Skeletal muscle cell (primary cell): ENCODE measurements around the gene ADAM17.
"Not testable (repeated sequence)": the region's sequence is repeated elsewhere in the genome, so short reads cannot be mapped to it uniquely, and the experiment has no call there.

Experiments used
- DNase-seq: peaks from one replicate; pipeline ENCODE4 v3.0.0-alpha.2; 2010; ENCODE audit warnings: low read depth
- H3K4me3 ChIP-seq: 2 replicates; pipeline ENCODE4 v1.5.1; 2011; ENCODE audit warnings: low read depth, mild to moderate bottlenecking, control low read depth, low read length, moderate library complexity

Gene ADAM17

DNA sequence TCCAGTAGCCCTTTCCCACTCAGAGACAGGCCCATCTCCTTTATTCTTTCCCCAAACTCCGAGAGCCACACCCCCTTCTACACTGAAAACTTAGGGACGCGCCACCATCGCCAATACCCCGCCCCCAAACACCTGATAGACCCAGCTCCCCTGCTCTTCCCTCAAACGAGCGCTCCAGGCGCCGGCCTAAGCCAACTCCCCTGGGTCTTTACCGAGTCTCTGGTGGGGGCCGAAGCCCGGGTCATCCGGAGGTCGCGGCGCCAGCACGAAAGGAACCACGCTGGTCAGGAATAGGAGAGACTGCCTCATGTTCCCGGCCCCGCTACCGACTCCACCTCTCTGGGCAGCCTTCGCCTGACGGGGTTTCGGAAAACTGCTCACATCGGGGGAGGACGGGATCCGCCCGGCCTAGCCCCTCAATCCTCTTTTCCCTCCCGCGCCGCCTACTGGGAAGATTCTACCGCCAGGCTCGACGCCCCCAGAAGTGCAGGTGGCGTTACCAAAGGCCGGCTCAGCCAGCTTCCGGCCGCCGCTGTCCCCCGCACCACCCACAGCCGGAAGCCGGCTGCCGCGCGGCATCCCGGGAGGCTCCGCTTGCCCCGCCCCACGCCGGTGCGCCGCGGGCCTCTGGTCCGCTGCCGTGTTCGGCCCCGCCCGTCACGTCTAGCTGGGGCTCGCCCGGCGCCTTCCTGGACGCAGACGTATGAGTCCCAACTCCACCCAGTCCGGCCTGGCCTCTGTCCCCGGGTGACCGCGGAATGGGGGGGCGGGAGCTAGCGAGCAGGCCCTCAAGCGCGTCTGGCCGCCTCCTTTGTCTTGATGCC lies at the start of gene ADAM17:
Gene ADAM17, minus strand, starts transcription at position 534 of the 824 bp plus-strand sequence. Its CDS starts 225 bp downstream, at position 309.
- DNase-seq = peak; percentile 90
- H3K4me3 ChIP-seq = peak within 1 kb of the TSS; percentile 97

DNA sequence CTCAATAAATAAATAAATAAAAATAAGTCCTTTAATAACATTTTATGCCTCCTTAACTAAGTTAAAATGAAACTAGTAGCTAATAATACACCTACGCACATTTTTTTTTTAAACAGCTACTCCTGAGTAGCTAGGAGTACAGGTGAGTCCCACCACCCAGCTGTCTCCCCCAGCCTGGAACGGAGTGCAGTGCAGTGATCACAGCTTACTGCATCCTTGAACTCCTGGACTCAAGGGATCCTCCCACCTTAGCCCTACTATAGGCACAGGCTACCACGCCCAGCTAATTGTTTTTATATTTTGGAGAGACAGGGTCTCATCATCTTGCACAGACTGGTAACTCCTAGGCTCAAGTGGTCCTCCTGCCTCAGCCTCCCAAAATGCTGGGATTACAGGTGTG lies 46.8 kb upstream of the ADAM17 start:
- H3K4me3 ChIP-seq = no peak overlapping the region
- no peak for DNase-seq

DNA sequence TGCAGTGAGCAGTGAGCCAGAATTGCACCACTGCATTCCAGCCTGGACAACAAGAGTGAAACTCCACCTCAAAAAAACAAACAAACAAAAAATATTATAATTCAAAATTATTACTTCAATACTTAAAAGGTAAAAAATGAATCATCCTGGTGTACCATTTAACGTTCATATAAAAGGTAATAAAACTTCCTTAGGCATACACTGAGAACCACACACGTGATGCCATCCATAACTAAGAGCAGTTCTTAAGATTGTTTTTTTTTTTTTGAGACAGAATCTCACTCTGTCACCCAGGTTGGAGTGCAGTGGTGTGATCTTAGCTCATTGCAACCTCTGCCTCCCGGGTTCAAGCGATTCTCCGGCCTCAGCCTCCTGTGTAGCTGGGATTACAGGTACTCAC lies 45.8 kb upstream of the ADAM17 start:
- no peak for DNase-seq
- no peak overlapping the region for H3K4me3 ChIP-seq

DNA sequence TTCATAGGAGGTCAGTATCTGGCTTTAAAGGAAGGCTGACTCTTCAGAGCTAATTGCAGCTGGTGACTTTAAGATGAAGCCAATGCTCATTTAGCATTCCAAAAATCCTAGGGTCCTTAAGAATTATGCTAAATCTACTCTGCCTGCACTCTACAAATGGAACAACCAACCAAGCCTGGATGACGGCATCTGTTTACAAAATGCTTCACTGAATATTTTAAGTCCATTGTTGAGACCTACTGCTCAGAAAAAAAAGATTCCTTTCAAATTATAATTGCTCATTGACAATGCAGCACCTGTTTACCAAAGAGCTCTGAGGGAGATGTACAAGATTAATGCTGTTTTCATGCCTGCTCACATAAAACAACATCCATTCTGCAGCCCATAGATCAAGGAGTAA lies 43.8 kb upstream of the ADAM17 start:
- no peak for DNase-seq
- no peak overlapping the region for H3K4me3 ChIP-seq

DNA sequence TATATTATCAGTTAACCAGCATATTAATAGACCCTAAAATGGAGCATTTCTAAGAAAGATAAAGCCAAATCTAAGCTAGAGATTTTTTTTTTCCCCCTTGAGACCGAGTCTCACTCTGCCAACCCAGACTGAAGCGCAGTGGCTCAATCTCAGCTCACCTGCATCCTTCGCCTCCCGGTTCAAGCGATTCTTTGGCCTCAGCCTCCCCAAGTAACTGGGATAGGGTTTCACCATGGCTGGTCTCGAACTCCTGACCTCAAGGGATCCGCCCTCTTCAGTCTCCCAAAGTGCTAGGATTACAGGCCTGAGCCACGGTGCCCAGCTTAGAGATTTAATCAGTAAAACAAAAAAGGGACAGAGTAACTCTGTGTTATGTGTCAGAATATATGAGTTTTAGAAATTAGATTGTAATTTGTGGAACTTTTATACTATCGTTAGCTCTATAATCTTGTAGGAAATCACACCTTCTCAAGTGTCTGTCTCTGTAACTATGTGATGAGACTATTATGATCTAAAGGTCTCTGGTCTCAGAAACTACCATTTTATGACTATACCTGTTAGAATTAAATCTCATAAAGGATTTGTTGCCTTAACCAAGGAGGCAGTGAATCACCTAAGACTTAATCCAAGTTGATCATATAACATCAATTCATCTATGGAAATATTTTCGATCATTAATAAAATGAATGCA lies 41.1 kb upstream of the ADAM17 start:
- DNase-seq = no peak
- H3K4me3 ChIP-seq = no peak overlapping the region

DNA sequence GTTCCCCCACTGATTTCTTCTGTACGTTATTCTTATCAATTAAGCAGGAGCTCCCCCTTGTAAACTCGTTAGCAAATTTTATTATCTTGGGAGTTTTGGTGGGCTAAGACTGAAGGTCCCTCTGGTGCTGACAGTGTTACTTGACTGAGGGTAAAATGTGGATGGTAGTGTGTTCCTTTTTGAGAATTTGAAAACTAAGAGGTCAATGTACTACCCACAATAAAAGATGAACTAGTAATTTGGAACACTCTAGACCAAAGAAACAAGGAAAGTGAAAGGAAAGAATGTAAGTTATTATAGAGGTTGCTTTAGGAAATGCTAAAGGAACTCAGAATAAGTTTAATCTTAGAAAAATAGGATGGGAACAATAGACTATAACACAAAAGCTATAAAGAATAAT lies 40.1 kb upstream of the ADAM17 start:
- H3K4me3 ChIP-seq = no peak overlapping the region
- DNase-seq = no peak

DNA sequence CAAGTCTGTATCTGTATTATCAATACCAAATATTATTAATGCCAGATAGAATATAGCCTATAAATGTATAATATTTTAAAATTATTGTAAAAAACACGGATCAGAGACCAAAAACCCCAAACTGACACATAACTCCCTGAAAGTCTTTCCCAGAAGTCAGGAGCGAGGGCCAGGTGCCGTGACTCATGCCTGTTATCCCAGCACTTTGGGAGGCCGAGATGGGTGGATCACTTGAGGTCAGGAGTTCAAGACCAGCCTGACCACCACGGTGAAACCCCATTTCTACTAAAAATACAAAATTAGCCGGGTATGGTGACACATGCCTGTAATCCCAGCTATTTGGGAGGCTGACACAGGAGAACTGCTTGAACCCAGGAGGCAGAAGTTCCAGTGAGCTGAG lies 39.6 kb upstream of the ADAM17 start:
- not testable (repeated sequence) for DNase-seq, H3K4me3 ChIP-seq

DNA sequence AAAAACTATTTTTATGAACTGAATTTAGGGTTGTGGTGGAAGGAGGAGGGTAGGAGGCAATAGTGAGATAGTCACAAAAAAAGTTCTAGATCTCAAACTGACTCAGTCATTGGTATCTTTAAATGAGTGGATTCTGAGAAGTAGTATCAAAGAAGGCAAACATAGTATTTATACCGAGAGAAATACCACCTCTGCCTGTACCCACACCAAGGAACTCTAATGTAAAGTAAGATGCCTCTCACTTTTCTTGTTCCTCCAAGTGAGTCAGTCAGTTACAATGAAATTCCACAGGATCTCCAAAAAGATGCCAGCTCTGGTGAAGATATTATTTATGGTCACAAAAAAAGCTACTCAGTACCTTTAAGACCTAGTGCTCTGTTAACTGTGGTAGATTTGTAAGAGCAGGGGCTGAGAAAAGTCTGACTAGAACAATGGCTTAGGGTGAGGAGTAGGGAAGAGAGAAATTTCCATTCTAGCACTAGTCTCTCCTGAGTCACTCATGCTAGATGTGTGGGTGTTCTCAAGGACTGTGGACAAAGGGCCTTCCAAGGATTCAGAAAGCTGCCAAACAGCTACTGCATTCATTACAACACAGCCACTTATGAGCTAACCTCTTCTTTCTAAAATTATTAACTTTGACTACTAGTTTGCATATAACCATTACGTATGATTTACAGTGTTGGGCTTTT lies 38.9 kb upstream of the ADAM17 start:
- peak; percentile 82 for DNase-seq
- no peak overlapping the region for H3K4me3 ChIP-seq

DNA sequence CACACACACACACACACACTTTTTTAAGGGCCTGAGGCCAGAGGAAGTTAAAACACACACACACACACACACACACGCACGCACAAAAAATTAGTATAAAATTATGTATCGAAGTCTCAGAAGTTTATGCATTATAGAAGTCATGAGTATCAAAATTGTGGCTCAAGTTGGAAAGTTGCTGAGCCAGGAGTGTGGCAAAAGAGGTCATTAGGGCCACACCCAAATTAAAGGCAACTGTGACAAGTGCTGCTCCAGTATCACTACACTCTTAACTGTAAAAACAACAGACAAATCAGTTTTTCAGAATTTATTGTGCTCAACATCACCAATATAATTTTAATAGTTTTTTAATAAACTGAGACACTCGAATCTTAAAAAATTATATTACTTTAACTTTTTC lies 38.3 kb upstream of the ADAM17 start:
- H3K4me3 ChIP-seq = no peak overlapping the region
- no peak for DNase-seq

DNA sequence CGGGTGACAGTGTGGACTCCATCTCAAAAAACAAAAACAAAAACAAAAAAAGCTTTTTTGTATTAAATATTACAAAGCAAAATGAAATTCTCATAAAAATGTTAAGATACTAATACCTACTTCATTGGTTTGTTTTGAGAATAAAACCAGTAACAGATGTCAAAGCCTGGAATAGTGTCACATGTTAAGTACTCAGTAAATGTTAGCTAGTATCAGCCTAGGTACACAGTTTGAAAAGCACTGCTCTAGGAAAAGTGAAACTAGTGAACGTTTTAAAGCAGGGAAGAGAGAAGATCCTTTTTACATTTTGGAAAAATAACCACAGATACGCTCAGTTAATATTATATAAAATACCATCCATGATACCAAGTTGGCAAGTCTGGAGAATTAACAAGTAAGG lies 37.1 kb upstream of the ADAM17 start:
- H3K4me3 ChIP-seq = no peak overlapping the region
- DNase-seq = no peak

DNA sequence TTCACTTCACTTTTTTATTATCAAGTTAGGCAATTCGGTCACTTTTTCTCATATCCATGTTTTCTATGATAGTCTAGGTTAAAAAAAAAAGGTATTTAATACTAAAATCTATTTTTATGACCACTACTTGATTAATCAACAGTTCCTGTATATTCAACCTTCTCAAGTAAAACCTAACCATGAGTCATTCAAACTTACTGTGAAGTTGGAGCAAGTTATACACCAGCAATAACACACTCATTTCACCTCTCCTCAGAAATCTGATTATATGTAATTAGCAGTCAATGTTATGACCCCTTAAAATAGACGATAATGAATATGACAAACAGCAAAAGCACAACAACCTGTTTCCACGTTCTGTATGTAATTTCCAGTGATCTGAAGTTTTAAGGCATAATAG lies 35.0 kb upstream of the ADAM17 start:
- no peak overlapping the region for H3K4me3 ChIP-seq
- no peak for DNase-seq

DNA sequence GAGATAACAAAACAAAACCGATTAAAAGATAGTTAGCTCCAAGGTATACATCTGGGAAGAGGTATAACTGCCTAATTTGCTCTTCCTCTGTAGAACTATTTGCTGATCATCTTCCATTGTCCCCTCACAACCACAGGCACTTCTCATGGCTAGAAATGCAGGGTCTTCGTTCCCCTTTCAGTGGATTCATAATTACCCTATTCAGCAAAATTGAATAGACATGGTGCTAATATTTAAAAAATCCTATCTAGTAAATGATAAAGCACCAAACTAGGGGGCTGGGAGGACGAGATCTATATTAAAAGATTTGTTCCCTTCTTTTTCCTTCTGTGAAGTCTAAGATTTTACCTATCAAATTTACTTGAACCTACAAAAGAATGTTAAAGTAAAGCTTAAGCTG lies 30.8 kb upstream of the ADAM17 start:
- no peak overlapping the region for H3K4me3 ChIP-seq
- DNase-seq = no peak

DNA sequence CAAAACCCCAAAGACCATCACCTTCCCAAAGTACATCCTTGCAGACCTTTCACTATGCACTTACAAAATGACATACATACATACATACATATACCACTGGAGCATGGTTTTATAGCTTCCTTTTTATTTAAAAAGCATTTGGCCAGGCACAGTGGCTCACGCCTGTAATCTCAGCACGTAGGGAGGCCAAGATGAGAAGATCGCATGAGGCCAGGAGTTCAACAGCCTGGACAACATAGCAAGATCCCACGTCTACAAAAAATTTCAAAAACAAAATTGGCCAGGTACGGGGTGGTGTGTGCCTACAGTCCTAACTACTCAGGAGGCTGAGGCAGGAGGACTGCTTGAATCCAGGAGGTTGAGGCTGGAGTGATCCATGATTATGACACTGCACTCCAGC lies 29.9 kb upstream of the ADAM17 start:
- no peak overlapping the region for H3K4me3 ChIP-seq
- no peak for DNase-seq

DNA sequence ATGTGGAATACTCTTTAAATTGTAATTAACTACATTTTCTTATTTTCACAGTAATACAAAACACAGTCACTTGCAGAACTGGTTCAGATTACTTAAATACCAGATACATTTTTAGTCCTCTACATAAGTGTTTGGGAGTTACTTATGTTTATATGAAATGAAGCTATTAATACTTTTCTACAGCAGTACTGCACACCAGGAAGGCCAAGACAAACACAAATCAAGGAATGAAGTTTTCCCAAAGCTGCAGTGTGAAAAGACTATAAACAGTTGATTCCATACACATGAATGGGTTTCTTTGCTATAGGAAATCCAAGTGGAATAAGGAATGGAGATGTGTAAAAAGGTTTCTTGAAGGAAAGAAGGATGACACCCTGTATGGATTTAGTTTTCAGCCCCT lies 29.3 kb upstream of the ADAM17 start:
- not testable (repeated sequence) for H3K4me3 ChIP-seq

DNA sequence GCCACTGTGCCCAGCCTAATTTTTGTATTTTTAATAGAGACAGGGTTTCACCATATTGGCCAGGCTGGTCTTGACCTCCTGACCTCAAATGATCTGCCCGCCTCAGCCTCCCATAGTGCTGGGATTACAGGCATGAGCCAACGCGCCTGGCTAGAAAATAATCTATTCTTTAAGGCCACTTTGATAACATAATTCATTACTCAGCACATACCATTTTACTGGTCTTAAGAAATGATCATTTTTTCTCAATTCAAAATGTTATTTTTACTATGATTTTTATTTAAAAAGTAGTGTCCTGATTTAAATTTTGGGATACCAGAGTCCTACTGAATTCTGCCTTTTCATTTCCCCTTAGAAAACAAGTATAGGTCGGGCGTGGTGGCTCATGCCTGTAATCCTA lies 27.0 kb upstream of the ADAM17 start:
- H3K4me3 ChIP-seq = no peak overlapping the region

More for the DNA sequence above, 29.3 kb upstream of the ADAM17 start:
- not testable (repeated sequence) for DNase-seq

DNA sequence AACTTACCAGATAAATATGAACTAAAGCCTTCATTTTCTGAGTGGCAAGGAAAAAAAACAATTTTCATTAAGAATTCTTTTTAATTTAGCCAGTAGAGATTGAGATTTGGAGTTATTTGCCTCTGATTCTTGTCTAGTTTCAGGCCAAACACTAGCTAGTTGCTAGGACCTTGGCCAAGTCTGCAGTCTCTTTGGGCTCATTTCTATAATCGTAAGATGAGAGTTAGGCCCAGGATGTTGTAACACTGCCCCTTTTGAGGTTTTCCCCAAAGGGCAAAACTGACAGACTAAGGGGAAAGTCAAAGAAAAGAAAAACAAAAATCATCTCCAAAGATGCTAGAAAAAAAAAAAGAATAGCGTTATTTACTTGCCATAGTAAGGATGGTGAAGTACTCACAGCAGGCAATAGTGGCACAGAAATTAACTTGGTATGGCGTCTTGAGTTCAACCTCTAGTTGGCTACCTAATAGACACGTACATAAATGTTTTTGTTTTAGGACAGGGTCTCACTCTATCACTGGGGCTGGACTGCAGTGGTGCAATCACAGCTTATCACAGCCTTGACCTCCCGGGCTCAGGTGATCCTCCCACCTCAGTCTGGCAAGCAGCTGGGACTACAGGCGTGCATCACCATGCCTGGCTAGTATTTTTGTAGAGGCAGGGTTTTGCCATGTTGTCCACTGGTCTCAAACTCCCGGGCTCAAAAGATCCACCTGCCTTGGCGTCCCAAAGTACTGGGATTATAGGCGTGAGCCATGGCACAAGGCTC lies 23.0 kb upstream of the ADAM17 start:
- no peak overlapping the region for H3K4me3 ChIP-seq

More for the DNA sequence above, 27.0 kb upstream of the ADAM17 start:
- no peak for DNase-seq

DNA sequence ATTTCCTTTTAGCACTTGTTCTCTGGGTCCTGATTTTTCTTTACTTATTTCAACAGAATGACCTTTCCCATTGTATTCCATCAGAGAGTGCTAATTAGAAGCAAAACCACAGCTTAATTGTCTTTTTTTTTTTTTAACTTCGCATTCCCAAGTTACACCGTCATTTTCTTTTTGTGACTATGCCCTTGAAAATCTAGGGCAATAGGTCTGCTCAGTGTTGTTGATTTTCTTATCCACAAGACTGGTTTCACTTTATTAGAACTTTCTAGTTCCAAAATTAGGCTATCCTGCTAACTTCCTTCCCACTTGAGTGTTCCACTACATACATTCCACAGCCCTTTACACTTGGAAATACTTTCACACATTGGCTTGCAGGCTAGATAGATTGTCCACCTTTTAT lies 18.7 kb upstream of the ADAM17 start:
- H3K4me3 ChIP-seq = no peak overlapping the region
- no peak for DNase-seq

More for the DNA sequence above, 23.0 kb upstream of the ADAM17 start:
- no peak for DNase-seq

DNA sequence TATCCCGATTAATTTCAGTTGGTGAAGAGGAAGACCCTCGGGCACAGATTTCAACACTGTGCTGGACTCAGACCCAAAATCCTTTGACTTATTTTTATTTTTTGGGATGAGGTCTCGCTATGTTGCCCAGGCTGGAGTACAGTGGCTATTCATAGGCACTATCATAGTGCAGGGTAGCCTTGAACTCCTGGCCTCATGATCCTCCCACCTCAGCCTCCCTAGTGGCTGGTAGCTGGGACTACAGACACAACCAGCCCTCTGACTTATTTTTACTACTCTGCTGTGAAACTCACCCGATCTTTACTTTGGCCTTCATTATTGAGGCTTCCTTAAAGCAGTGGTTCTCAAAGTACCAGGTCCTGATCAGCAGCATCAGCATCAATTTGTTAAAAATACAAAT lies 18.2 kb upstream of the ADAM17 start:
- H3K4me3 ChIP-seq = no peak overlapping the region
- DNase-seq = no peak

DNA sequence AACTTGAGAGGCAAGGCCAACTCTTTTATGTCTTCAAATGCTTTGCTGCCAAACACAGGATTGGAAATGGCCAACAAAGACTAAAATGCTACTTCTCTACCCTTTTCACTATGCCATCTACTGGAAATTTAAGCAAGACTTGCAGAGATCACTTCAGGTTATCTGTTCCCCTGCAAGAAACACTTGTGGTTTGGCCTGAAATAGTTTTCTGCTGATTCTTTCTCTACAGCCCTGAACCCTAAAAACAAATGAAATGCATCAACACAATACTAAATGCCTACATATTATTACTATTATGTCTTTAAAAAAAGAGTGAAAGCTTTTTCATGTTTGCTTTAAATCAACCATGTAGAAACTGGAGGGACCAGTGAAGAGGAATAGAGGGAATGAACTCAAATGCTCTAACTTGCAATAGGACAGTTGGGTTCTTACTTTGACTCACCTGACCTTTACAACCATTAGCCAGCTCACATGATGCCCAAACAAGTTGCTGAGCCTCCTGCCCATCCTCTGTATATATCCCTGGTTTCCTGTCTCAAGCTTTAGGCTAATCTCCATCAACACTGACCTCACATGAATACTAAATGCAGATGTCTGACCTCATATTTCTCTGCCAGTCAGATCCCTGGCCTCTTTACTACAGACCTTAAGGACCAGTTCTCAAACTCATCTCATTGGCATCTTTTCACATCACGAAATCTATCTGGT lies 17.5 kb upstream of the ADAM17 start:
- no peak overlapping the region for H3K4me3 ChIP-seq
- no peak for DNase-seq
